ENCODE data around the gene VSTM2L.

VSTM2L gene

DNA sequence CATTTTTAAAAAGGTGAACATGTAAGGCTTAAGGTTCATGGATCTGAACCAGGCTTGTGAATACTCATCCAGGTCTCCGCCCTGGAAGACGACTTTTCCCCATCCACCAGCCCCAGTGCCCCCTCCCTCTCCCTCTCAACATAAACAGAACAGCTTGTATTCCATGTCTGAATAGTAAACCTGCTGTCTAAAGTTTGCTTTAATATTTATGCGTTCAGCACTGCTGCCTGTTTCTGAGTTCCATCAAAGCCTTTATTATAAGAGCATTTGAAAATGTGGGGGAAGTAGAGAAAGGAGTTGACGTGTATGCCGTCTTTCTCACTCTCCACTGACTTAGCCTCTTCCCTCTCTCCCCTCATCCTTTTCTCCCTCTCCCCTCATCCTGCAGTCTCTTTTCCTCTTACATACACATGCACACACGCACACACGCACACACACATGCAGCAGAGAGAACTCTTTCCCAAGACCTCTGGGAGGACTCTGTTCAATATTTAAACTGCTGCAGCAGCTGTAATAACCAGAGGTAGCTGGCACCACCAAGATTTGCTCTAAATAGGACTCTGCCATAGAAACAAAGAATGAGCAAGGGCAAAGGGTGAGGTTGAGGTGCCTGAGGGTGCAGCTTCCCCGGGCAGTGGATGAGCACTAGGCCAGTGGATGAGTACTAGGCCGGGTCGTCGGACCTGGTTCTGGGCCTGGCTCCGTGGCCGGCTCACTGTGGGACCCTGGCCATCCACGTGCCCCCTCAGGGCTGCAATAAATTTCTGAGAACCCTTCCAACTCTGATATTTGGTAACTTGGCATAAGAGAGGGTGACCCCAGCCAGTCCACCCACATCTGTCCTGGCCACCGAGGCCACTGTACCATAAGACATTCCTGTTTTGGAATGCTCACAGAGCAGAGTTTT is 35.4 kb upstream of the VSTM2L start:
- H3K36me3 ChIP-seq (ENCODE audit: insufficient read depth) = no peaks in the 10 kb centered on the region
- H3K4me1 ChIP-seq (ENCODE audit: low read depth, poor library complexity, severe bottlenecking) = no peaks in the 10 kb centered on the region
- no peak overlapping the region for H3K9ac ChIP-seq
- TF ChIP-seq, protein P1, sequence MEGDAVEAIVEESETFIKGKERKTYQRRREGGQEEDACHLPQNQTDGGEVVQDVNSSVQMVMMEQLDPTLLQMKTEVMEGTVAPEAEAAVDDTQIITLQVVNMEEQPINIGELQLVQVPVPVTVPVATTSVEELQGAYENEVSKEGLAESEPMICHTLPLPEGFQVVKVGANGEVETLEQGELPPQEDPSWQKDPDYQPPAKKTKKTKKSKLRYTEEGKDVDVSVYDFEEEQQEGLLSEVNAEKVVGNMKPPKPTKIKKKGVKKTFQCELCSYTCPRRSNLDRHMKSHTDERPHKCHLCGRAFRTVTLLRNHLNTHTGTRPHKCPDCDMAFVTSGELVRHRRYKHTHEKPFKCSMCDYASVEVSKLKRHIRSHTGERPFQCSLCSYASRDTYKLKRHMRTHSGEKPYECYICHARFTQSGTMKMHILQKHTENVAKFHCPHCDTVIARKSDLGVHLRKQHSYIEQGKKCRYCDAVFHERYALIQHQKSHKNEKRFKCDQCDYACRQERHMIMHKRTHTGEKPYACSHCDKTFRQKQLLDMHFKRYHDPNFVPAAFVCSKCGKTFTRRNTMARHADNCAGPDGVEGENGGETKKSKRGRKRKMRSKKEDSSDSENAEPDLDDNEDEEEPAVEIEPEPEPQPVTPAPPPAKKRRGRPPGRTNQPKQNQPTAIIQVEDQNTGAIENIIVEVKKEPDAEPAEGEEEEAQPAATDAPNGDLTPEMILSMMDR (conservative IDR thresholded peaks at IDR 0.05; ENCODE audit: low read depth, low read length) = no peak
- H3K4me3 ChIP-seq (IDR thresholded peaks at IDR 0.05; ENCODE audit: insufficient read depth, low read depth, low read length) = no peak overlapping the region
- H3K27me3 ChIP-seq (ENCODE audit: insufficient read depth, low read depth) = no peaks in the 10 kb centered on the region
- H3K79me2 ChIP-seq (ENCODE audit: insufficient read depth, low read depth) = no peaks in the 10 kb centered on the region
- H3K27ac ChIP-seq = no peak overlapping the region
- no peaks in the 10 kb centered on the region for H4K20me1 ChIP-seq (ENCODE audit: insufficient read depth)
- H3K4me2 ChIP-seq = no peak overlapping the region
- H2AFZ ChIP-seq (ENCODE audit: low read depth) = no peak overlapping the region

DNA sequence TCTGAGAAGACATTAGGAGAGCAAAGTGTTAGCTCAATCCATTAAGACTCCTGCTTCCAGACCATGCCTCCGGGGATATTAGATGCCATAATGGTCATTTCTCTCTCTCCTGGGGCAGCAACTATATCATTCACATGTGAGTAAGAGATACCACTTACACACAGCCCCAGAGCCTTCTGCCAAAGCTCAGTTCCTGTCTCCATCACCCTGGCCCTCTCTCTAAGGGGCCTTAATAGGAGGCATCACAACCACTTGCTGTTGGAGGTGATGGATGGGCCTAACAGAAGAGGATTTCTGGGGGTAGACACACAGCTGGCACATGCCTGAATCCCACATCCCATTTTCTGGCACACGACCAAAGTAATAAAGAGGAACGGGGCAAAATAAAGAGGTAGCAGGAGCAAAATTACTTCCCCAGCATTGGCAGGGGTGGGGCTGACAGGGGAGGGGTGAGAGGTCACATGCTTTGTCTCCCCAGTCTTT is 34.0 kb upstream of the VSTM2L start:
- Histone ChIP-seq H3K36me3 (ENCODE audit: insufficient read depth) (no peaks in the 10 kb centered on the region), H3K9ac (no peak overlapping the region), H2AFZ (ENCODE audit: low read depth) (no peak overlapping the region), H4K20me1 (ENCODE audit: insufficient read depth) (no peaks in the 10 kb centered on the region), H3K27me3 (ENCODE audit: insufficient read depth, low read depth) (no peaks in the 10 kb centered on the region), H3K27ac (no peak overlapping the region), H3K4me1 (ENCODE audit: low read depth, poor library complexity, severe bottlenecking) (no peaks in the 10 kb centered on the region), H3K79me2 (ENCODE audit: insufficient read depth, low read depth) (no peaks in the 10 kb centered on the region), H3K4me3 (IDR thresholded peaks at IDR 0.05; ENCODE audit: insufficient read depth, low read depth, low read length) (no peak overlapping the region), H3K4me2 (no peak overlapping the region)
- TF ChIP-seq, protein P1 (conservative IDR thresholded peaks at IDR 0.05; ENCODE audit: low read depth, low read length) = no peak

DNA sequence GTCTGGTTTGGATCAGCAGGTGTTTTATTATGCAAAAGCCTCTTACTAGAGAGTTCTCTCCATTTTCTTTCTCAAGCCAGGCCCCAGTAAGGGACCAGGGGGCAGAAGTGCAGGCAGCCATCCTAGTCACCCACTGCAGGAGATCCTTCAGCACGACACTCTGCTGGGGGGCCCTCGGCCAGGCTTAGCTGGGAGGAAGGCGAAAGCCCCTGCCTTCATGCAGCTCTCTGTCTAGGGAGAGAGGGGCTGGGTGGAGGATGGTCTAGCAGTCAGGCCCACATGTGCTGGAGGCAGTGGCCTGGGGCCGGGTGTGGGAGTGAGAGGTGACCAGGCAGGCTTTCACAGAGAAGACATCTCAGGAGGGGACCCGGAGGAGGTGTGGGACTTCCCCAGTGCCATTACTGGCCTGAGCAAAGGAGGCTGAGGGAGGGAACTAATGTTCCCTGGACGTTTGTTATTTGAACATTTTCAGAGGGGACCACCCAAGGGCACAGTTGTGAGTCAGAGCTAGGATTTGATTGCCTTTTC is 33.5 kb upstream of the VSTM2L start:
- Histone ChIP-seq H3K27me3 (ENCODE audit: insufficient read depth, low read depth) (no peaks in the 10 kb centered on the region), H4K20me1 (ENCODE audit: insufficient read depth) (no peaks in the 10 kb centered on the region), H3K27ac (no peak overlapping the region), H3K36me3 (ENCODE audit: insufficient read depth) (no peaks in the 10 kb centered on the region), H3K4me2 (no peak overlapping the region), H3K9ac (no peak overlapping the region), H2AFZ (ENCODE audit: low read depth) (no peak overlapping the region), H3K4me1 (ENCODE audit: low read depth, poor library complexity, severe bottlenecking) (no peaks in the 10 kb centered on the region), H3K79me2 (ENCODE audit: insufficient read depth, low read depth) (no peaks in the 10 kb centered on the region), H3K4me3 (IDR thresholded peaks at IDR 0.05; ENCODE audit: insufficient read depth, low read depth, low read length) (no peak overlapping the region)
- TF ChIP-seq, protein P1 (conservative IDR thresholded peaks at IDR 0.05; ENCODE audit: low read depth, low read length) = no peak

DNA sequence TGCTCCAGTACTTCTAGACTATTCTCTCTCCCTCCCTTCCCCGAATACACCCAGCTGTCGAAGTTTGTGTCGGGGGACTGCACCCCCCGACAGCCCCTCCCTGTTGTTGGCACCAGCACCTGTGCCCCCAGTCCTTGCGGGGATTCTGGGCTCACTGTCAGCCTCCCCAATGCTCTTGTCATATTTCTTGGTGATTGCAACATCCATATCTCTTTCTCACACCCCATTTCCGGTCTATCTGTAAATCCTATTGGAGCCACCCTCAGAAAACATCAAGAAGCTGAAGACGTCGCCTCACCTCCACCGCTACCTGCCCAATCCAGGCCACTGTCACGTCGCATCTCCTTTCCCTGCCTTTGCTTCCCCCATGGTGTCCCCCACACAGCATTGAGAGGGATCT is 32.6 kb upstream of the VSTM2L start:
- Histone ChIP-seq H4K20me1 (ENCODE audit: insufficient read depth) (no peaks in the 10 kb centered on the region), H3K4me1 (ENCODE audit: low read depth, poor library complexity, severe bottlenecking) (no peaks in the 10 kb centered on the region), H3K27me3 (ENCODE audit: insufficient read depth, low read depth) (no peaks in the 10 kb centered on the region), H3K9ac (no peak overlapping the region), H3K27ac (no peak overlapping the region), H3K79me2 (ENCODE audit: insufficient read depth, low read depth) (no peaks in the 10 kb centered on the region), H2AFZ (ENCODE audit: low read depth) (no peak overlapping the region), H3K4me2 (no peak overlapping the region), H3K4me3 (IDR thresholded peaks at IDR 0.05; ENCODE audit: insufficient read depth, low read depth, low read length) (no peak overlapping the region), H3K36me3 (ENCODE audit: insufficient read depth) (no peaks in the 10 kb centered on the region)
- TF ChIP-seq, protein P1 (conservative IDR thresholded peaks at IDR 0.05; ENCODE audit: low read depth, low read length) = no peak
